ENCODE measurements around the gene ENTR1.

Gene ENTR1

GRCh38 chr9:136358888-136359287 is 51.5 kb downstream of the ENTR1 start:
- no peak for DNase-seq

DNA sequence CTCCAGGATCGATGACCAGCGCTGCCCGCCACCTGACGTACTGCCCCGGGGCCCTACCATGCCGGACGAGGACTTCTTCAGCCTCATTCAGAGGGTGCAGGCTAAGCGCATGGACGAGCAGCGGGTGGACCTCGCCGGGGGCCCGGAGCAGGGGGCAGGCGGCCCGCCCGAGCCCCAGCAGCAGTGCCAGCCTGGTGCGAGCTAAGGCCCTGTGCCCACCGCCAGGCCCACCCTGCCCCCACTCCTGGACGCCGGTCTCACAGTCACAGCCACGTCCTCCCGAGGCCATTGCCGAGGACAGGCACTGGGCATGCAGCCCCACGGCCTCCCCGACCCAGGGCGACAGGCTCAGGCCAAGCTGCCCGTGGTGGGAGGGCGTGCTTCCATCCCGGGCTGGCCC is 52.4 kb downstream of the ENTR1 start:
- DNase-seq: no peak

DNA sequence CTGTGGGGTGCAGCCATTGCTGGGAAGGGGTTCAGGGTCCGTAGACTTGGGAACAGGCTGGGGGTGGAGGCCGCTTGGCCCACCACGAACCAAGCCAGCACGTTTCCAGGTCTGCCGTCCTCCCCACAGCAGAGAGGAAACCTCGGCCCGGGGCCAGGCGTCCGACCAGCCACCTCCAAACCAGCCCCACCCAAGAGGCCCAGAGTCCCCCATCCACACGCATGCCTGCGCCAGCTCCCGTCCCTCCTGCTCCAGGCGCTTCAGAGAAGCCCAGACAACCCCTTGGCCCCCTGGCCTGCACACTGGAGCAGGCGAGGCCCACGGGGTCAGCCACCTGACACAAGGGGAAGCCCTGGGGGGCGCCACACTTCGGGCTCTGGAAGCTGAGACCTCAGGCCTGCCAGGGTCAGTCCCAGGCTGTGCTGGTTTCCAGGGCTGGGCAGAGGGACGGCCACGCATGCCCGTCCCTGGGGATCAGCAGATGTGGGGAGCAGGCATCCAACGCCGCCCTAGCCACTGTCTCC is 53.1 kb downstream of the ENTR1 start:
- no peak for DNase-seq

DNA sequence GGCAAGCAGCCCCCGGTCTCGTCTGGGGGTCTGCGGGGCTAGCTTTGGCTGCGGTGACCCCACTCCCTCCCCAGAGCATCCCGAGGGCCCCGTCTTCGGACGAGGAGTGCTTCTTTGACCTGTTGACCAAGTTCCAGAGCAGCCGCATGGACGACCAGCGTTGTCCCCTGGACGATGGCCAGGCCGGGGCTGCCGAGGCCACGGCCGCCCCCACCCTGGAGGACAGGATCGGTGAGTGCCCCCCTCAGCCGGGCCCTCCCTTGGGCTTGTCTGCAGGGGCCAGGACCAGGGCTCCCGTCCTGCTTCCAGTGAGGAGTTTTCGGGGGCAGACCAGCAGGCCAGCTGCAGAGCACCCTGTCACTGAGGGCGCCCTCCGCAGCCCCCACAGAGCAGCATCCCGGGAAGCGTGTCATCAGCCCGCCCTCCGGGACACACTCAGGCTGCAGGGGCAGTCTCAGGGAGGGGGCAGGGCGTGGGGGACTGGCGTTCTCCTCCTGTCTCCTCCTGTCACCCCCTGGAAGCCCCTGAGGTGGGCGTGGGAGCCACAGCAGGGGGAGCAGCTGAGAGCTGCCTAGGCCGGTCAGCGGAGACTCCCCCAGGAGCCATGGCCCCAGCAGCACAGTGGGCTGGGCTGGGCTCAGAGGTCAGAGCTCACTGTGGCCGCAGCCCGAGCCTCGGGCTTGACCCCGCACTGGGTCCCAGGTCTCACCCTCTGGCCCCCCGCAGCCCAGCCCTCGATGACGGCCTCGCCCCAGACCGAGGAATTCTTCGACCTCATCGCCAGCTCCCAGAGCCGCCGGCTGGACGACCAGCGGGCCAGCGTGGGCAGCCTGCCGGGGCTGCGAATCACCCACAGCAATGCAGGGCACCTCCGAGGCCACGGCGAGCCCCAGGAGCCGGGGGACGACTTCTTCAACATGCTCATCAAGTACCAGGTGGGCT is 54.5 kb downstream of the ENTR1 start:
- no peak for DNase-seq

DNA sequence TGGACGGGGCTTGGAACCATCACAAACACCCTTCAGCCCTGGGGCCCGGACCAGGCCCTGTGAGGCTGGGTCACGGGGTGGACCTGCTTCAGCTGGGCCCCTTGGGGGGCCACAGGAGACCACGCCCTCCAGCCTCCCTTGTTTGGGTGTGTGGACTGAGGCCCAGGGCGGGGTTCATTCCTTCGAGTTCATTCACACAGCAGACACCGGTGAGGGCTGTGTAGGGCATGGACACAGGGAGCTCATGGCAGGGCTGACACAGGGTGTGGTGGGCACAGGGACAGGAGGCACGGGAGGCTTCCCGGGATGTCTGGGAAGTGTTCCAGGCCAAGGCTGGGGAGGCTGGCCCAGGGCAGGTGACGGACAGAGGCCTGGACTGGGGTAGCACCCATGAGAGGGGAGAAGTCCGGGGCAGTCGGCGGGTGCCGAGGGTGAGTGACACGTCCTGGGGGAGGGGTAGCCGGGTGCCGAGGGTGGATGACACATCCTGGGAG is 55.8 kb downstream of the ENTR1 start:
- DNase-seq: no peak

- DNase-seq: no peak
These were observed 56.5 kb downstream of the ENTR1 start for GRCh38 chr9:136353757-136354488.

- no peak for DNase-seq
These were observed 57.3 kb downstream of the ENTR1 start for GRCh38 chr9:136353088-136353487.

- no peak for DNase-seq
These were observed 57.7 kb downstream of the ENTR1 start for GRCh38 chr9:136352682-136353081.
